Loucy (cell line): Measurements from ENCODE around the gene CRYZL1.

Experiments used
- H2AFZ ChIP-seq: fragments of 200-600 bp; sonication (generic); 2 replicates; pipeline ENCODE4 v1.6.0; 2016; ENCODE audit warnings: antibody characterized with exemption, mild to moderate bottlenecking, low read length, moderate library complexity
- H3F3A ChIP-seq: fragments of 200-600 bp; 2 replicates; pipeline ENCODE4 v1.6.0; 2016; ENCODE audit warnings: antibody characterized with exemption, low read depth, mild to moderate bottlenecking
- H3K27me3 ChIP-seq: fragments of 200-600 bp; sonication (generic); 2 replicates; pipeline ENCODE4 v1.6.1; 2014; ENCODE audit warnings: low read length, mild to moderate bottlenecking; ENCODE audit not compliant: insufficient read depth, poor library complexity, severe bottlenecking
- H3K36me3 ChIP-seq: fragments of 200-600 bp; sonication (generic); 2 replicates; pipeline ENCODE4 v1.6.1; 2016; ENCODE audit warnings: low read length; ENCODE audit not compliant: insufficient read depth
- H3K4me1 ChIP-seq: fragments of 200-600 bp; sonication (generic); 2 replicates; pipeline ENCODE4 v1.5.1; 2014; ENCODE audit warnings: low read length, mild to moderate bottlenecking; ENCODE audit not compliant: insufficient read depth, poor library complexity, severe bottlenecking
- H3K4me2 ChIP-seq: fragments of 200-600 bp; sonication (generic); 2 replicates; pipeline ENCODE4 v1.6.0; 2014; ENCODE audit warnings: antibody characterized with exemption, low read length, low read depth, mild to moderate bottlenecking; ENCODE audit not compliant: poor library complexity, severe bottlenecking
- H3K4me3 ChIP-seq: fragments of 200-600 bp; sonication (generic); 2 replicates; pipeline ENCODE4 v1.5.1; 2014; ENCODE audit warnings: low read length, mild to moderate bottlenecking, mixed read lengths; ENCODE audit not compliant: poor library complexity, severe bottlenecking
- H3K79me2 ChIP-seq: fragments of 200-600 bp; sonication (generic); 2 replicates; pipeline ENCODE4 v1.6.1; 2014; ENCODE audit warnings: low read length; ENCODE audit not compliant: insufficient read depth
- H3K9ac ChIP-seq: fragments of 200-600 bp; sonication (generic); 2 replicates; pipeline ENCODE4 v1.6.0; 2014; ENCODE audit warnings: mild to moderate bottlenecking, low read depth, low read length, moderate library complexity; ENCODE audit not compliant: poor library complexity, severe bottlenecking
- H3K9me2 ChIP-seq: fragments of 200-600 bp; sonication (generic); replicated peaks from 2 replicates; pipeline ENCODE4 v1.6.1; 2016; ENCODE audit warnings: low read depth, low read length, mixed read lengths
- H3K9me3 ChIP-seq: fragments of 200-600 bp; sonication (generic); 2 replicates; pipeline ENCODE4 v1.6.1; 2014; ENCODE audit warnings: mild to moderate bottlenecking, antibody characterized with exemption, low read length, low read depth; ENCODE audit not compliant: insufficient read depth
- H4K20me1 ChIP-seq: fragments of 200-600 bp; sonication (generic); 2 replicates; pipeline ENCODE4 v1.6.0; 2014; ENCODE audit warnings: antibody characterized with exemption, low read length, mild to moderate bottlenecking; ENCODE audit not compliant: insufficient read depth, poor library complexity, severe bottlenecking
- CTCF ChIP-seq: fragments of 200-600 bp; sonication (generic); conservative IDR thresholded peaks from 2 replicates; pipeline ENCODE4 v1.5.1; 2014; ENCODE audit warnings: mild to moderate bottlenecking, antibody characterized with exemption, low read length
- EZH2phosphoT487 ChIP-seq: fragments of 200-600 bp; IDR thresholded peaks from 2 replicates; pipeline ENCODE4 v1.6.1; 2018; ENCODE audit warnings: antibody characterized with exemption, mild to moderate bottlenecking, moderate library complexity, borderline replicate concordance

The CRYZL1 gene

GRCh38 chr21:33552999-33553598, 88.4 kb downstream of the CRYZL1 start:
- peaks cover 100% of the 10 kb centered on the region for H3K79me2 ChIP-seq
- peaks cover 96% of the 10 kb centered on the region for H3K36me3 ChIP-seq
- no peak overlapping the region for H2AFZ ChIP-seq
- no peak for TF ChIP-seq CTCF
- TF ChIP-seq EZH2phosphoT487, result no peak
- H3K4me3 ChIP-seq, result no peak overlapping the region
- no peaks in the 10 kb centered on the region for H3K27me3 ChIP-seq
- no peak overlapping the region for H3K9ac ChIP-seq
- H4K20me1 ChIP-seq, result peaks cover 98% of the 10 kb centered on the region
- H3K4me2 ChIP-seq, result peak overlapping the region; percentile 49
- H3K4me1 ChIP-seq, result peaks cover 40% of the 10 kb centered on the region
- H3K9me2 ChIP-seq, result no peaks in the 10 kb centered on the region
- H3K9me3 ChIP-seq, result no peaks in the 10 kb centered on the region
- no peaks in the 10 kb centered on the region for H3F3A ChIP-seq

GRCh38 chr21:33552093-33552998, 89.2 kb downstream of the CRYZL1 start:
- Histone ChIP-seq H3K4me3 (no peak overlapping the region), H3K4me1 (peaks cover 43% of the 10 kb centered on the region), H3F3A (no peaks in the 10 kb centered on the region), H3K27me3 (no peaks in the 10 kb centered on the region), H3K36me3 (peaks cover 94% of the 10 kb centered on the region), H3K9me2 (no peaks in the 10 kb centered on the region), H3K4me2 (no peak overlapping the region), H3K9me3 (no peaks in the 10 kb centered on the region), H2AFZ (no peak overlapping the region), H3K79me2 (peaks cover 100% of the 10 kb centered on the region), H4K20me1 (peaks cover 96% of the 10 kb centered on the region), H3K9ac (no peak overlapping the region)
- no peak for TF ChIP-seq CTCF
- TF ChIP-seq EZH2phosphoT487, result no peak

GRCh38 chr21:33551664-33552063, 89.9 kb downstream of the CRYZL1 start:
- TF ChIP-seq CTCF, result no peak
- TF ChIP-seq EZH2phosphoT487, result no peak
- no peak overlapping the region for H3K4me3 ChIP-seq
- no peak overlapping the region for H2AFZ ChIP-seq
- H3K9me2 ChIP-seq, result no peaks in the 10 kb centered on the region
- H3K79me2 ChIP-seq, result peaks cover 100% of the 10 kb centered on the region
- H3K9me3 ChIP-seq, result no peaks in the 10 kb centered on the region
- no peaks in the 10 kb centered on the region for H3F3A ChIP-seq
- H3K27me3 ChIP-seq, result no peaks in the 10 kb centered on the region
- H3K36me3 ChIP-seq, result peaks cover 92% of the 10 kb centered on the region
- H4K20me1 ChIP-seq, result peaks cover 96% of the 10 kb centered on the region
- peaks cover 39% of the 10 kb centered on the region for H3K4me1 ChIP-seq
- no peak overlapping the region for H3K4me2 ChIP-seq
- H3K9ac ChIP-seq, result no peak overlapping the region
